Measurements from ENCODE around the gene PLCB4. TPM values are rescaled to one million over a fixed set of nuclear protein-coding genes. Genes with fewer than 3 reads are reported as not detected.
"Not testable (repeated sequence)": the region's sequence is repeated elsewhere in the genome, so short reads cannot be mapped to it uniquely, and the experiment has no call there.

The PLCB4 gene
- total RNA-seq, 2 experiments from 2014 or later = not detected

GRCh38 chr20:9036593-9036992 lies 32.3 kb upstream of the PLCB4 start:
- POLR2A ChIA-PET = no interaction called here
- Mint-ChIP-seq H3K4me3 (no peak overlapping the region), H3K27ac (no peak overlapping the region), H3K9me3 (ENCODE audit: insufficient read depth) (no peaks in the 10 kb centered on the region), H3K27me3 (ENCODE audit: low read depth) (no peaks in the 10 kb centered on the region), H3K36me3 (ENCODE audit: low read depth) (no peaks in the 10 kb centered on the region), H3K4me1 (ENCODE audit: low read depth) (no peaks in the 10 kb centered on the region)
- ATAC-seq = no peak
- CTCF ChIA-PET = no interaction called here
- no peak for DNase-seq

DNA sequence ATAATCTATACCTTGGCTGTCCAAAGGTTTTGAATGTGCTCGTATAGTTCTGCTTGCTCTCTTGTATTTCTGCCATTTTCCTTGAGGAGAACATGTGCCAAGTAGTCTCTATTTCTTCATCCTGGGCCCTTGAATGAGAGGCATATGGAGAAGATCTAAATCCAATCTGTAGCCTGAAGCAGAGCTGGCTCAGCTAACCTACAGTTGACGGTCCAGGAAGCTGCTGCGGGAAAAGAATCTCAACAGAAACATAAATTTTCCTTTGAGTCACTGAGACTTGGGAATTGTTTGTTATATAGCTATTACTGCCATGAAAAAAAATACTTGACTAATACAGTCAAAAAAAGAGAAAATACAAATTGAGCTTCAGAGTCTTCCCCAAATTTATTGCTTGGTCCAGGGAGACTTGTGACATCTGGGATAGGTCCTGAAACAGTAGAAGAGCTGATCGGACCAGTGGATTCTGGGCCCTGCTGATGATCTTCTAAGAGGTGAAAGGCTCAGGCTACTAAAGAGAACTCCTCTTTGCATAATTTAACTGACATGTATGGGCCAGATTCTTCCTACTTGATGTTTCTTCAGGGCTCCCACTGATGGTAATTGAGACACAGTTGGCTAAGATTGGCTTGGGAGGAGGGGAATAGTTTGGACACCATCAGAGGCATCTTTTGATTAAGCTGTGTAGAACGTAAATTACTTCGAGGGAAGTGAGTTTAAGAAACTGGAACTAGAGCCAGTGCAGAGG lies 29.9 kb upstream of the PLCB4 start:
- CTCF ChIA-PET = no interaction called here
- no peaks in the 10 kb centered on the region for H3K9me3 Mint-ChIP-seq (ENCODE audit: insufficient read depth)
- no peaks in the 10 kb centered on the region for H3K4me1 Mint-ChIP-seq (ENCODE audit: low read depth)
- no peaks in the 10 kb centered on the region for H3K27me3 Mint-ChIP-seq (ENCODE audit: low read depth)
- ATAC-seq = no peak
- no peak for DNase-seq
- H3K4me3 Mint-ChIP-seq = no peak overlapping the region
- H3K36me3 Mint-ChIP-seq (ENCODE audit: low read depth) = no peaks in the 10 kb centered on the region
- POLR2A ChIA-PET = no interaction called here
- no peak overlapping the region for H3K27ac Mint-ChIP-seq

- DNase-seq = no peak
Measured at GRCh38 chr20:9040863-9041524, 27.9 kb upstream of the PLCB4 start.

DNA sequence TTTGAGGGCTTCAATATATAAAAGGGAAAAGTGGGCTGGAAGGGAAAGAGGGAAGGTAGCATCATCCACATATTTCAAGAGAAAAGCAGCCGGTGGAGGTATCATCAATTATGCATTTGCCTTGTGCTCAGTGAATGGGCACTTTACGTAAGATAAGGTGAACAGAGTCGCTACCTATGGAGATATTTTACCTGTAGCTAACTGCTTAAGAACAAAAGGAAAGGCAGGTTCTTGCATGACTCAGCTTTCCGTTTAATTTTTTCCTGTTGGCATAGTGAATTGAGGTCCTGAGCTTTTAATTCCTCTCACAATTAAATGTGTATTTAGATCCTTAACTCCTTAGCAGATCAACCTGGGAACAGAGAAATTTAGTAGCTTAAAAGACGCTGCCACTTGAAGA lies 25.5 kb upstream of the PLCB4 start:
- ChIA-PET POLR2A (no interaction called here), CTCF (no interaction called here)
- no peak overlapping the region for H3K27ac Mint-ChIP-seq
- H3K36me3 Mint-ChIP-seq (ENCODE audit: low read depth) = no peaks in the 10 kb centered on the region
- DNase-seq (no peak), ATAC-seq (no peak)
- no peaks in the 10 kb centered on the region for H3K27me3 Mint-ChIP-seq (ENCODE audit: low read depth)
- peaks cover 4% of the 10 kb centered on the region for H3K9me3 Mint-ChIP-seq (ENCODE audit: insufficient read depth)
- H3K4me3 Mint-ChIP-seq = no peak overlapping the region
- H3K4me1 Mint-ChIP-seq (ENCODE audit: low read depth) = no peaks in the 10 kb centered on the region

More at GRCh38 chr20:9040863-9041524, 27.9 kb upstream of the PLCB4 start:
- Mint-ChIP-seq H3K9me3 (ENCODE audit: insufficient read depth) (no peaks in the 10 kb centered on the region), H3K27ac (no peak overlapping the region), H3K27me3 (ENCODE audit: low read depth) (no peaks in the 10 kb centered on the region), H3K4me1 (ENCODE audit: low read depth) (no peaks in the 10 kb centered on the region), H3K36me3 (ENCODE audit: low read depth) (no peaks in the 10 kb centered on the region), H3K4me3 (no peak overlapping the region)
- ChIA-PET CTCF (no interaction called here), POLR2A (no interaction called here)
- ATAC-seq = no peak

DNA sequence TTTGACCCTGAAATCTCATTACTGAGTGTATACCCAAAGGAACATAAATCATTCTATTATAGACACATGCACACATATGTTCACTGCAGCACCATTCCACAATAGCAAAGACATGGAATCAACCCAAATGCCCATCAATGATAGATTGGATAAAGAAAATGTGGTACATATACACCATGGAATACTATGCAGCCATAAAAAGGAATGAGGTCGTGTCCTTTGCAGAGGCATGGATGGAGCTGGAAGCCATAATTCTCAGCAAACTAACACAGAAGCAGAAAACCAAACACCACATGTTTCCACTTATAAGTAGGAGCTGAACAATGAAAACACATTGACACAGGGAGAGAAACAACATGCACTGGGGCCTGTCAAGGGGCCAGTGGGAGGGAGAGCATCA lies 21.0 kb upstream of the PLCB4 start:
- POLR2A ChIA-PET; H3K4me3 Mint-ChIP-seq; H3K36me3 Mint-ChIP-seq (ENCODE audit: low read depth); H3K27me3 Mint-ChIP-seq (ENCODE audit: low read depth); DNase-seq; CTCF ChIA-PET; H3K9me3 Mint-ChIP-seq (ENCODE audit: insufficient read depth); ATAC-seq; H3K27ac Mint-ChIP-seq; H3K4me1 Mint-ChIP-seq (ENCODE audit: low read depth): not testable (repeated sequence)

DNA sequence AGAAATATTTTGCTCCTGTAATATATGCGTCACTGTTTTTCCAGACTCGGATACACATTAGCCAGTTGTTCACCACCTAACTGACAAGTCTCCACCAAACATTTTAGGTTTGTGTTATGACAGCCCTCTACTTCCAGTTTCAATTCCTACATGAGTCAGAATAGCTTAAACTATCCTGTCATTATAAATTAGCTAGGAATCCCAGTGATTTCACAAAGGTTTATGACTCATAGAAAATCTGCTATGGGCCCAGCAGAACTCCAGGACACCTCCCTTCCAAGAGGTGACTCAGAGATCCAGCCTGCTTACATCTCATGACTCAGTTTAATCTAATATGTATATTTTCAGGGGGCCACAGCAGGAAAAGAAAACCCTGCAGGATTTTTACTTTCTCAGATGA lies 17.4 kb upstream of the PLCB4 start:
- ChIA-PET CTCF (no interaction called here), POLR2A (no interaction called here)
- ATAC-seq (no peak), DNase-seq (no peak)
- H3K27me3 Mint-ChIP-seq (ENCODE audit: low read depth) = no peaks in the 10 kb centered on the region
- H3K4me1 Mint-ChIP-seq (ENCODE audit: low read depth) = peaks cover 6% of the 10 kb centered on the region
- no peak overlapping the region for H3K4me3 Mint-ChIP-seq
- no peaks in the 10 kb centered on the region for H3K36me3 Mint-ChIP-seq (ENCODE audit: low read depth)
- peaks cover 4% of the 10 kb centered on the region for H3K9me3 Mint-ChIP-seq (ENCODE audit: insufficient read depth)
- H3K27ac Mint-ChIP-seq = no peak overlapping the region

DNA sequence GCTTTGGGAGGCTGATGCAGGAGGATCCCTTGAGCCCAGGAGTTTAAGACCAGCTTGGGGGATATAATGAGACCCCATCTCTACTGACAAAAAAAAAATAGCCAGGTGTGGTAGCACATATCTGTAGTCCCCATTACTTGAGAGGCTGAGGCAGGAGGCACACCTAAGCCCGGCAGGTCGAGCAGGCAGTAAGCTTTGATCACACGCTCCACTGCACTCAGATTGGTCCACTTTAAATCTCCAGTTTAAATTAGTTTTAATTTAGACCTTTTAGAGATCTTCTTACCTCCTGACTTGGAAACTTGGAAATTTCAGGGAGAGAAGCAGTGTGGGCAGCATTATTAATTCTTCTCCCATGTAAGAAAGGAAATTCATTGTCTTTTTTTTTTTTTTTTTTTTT lies 16.8 kb upstream of the PLCB4 start:
- H3K9me3 Mint-ChIP-seq (ENCODE audit: insufficient read depth) = peaks cover 4% of the 10 kb centered on the region
- no peak for DNase-seq
- POLR2A ChIA-PET = no interaction called here
- CTCF ChIA-PET = no interaction called here
- H3K4me3 Mint-ChIP-seq = no peak overlapping the region
- H3K27me3 Mint-ChIP-seq (ENCODE audit: low read depth) = no peaks in the 10 kb centered on the region
- H3K4me1 Mint-ChIP-seq (ENCODE audit: low read depth) = peaks cover 6% of the 10 kb centered on the region
- H3K36me3 Mint-ChIP-seq (ENCODE audit: low read depth) = no peaks in the 10 kb centered on the region
- H3K27ac Mint-ChIP-seq = no peak overlapping the region
- no peak for ATAC-seq

GRCh38 chr20:9053108-9053507 lies 15.8 kb upstream of the PLCB4 start:
- ATAC-seq = no peak
- Mint-ChIP-seq H3K4me3 (no peak overlapping the region), H3K27me3 (ENCODE audit: low read depth) (no peaks in the 10 kb centered on the region), H3K27ac (no peak overlapping the region), H3K9me3 (ENCODE audit: insufficient read depth) (peaks cover 2% of the 10 kb centered on the region), H3K4me1 (ENCODE audit: low read depth) (peaks cover 6% of the 10 kb centered on the region), H3K36me3 (ENCODE audit: low read depth) (no peaks in the 10 kb centered on the region)
- ChIA-PET POLR2A (no interaction called here), CTCF (no interaction called here)
- no peak for DNase-seq

GRCh38 chr20:9054176-9054575 lies 14.7 kb upstream of the PLCB4 start:
- H3K4me3 Mint-ChIP-seq = no peak overlapping the region
- no peak for ATAC-seq

DNA sequence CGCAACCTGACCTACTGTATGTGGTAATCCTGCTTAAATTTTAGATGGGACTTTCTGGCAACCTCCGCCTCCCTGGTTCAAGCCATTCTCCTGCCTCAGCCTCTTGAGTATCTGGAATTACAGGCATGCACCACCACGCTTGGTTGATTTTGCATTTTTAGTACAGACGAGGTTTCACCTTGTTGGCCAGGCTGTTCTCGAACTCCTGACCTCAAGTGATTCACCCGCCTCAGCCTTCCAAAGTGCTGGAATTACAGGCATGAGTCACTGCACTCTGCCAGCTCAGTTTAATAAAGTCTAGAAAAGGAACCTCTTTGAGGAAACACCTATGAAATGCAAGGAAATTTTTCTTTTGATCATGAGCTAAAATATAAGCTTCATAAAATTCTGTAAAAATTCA lies 9.0 kb upstream of the PLCB4 start:
- ChIA-PET POLR2A (no interaction called here), CTCF (no interaction called here)
- Mint-ChIP-seq H3K4me1 (ENCODE audit: low read depth) (no peaks in the 10 kb centered on the region), H3K27me3 (ENCODE audit: low read depth) (no peaks in the 10 kb centered on the region), H3K27ac (no peak overlapping the region), H3K36me3 (ENCODE audit: low read depth) (no peaks in the 10 kb centered on the region), H3K4me3 (no peak overlapping the region), H3K9me3 (ENCODE audit: insufficient read depth) (no peaks in the 10 kb centered on the region)
- no peak for ATAC-seq
- DNase-seq = no peak

More at GRCh38 chr20:9054176-9054575, 14.7 kb upstream of the PLCB4 start:
- ChIA-PET POLR2A (no interaction called here), CTCF (no interaction called here)
- Mint-ChIP-seq H3K4me1 (ENCODE audit: low read depth) (peaks cover 6% of the 10 kb centered on the region), H3K36me3 (ENCODE audit: low read depth) (no peaks in the 10 kb centered on the region), H3K27ac (no peak overlapping the region), H3K9me3 (ENCODE audit: insufficient read depth) (no peaks in the 10 kb centered on the region), H3K27me3 (ENCODE audit: low read depth) (no peaks in the 10 kb centered on the region)
- no peak for DNase-seq

- Mint-ChIP-seq H3K9me3 (ENCODE audit: insufficient read depth) (no peaks in the 10 kb centered on the region), H3K27me3 (ENCODE audit: low read depth) (no peaks in the 10 kb centered on the region), H3K4me3 (no peak overlapping the region), H3K27ac (no peak overlapping the region), H3K36me3 (ENCODE audit: low read depth) (no peaks in the 10 kb centered on the region), H3K4me1 (ENCODE audit: low read depth) (no peaks in the 10 kb centered on the region)
- DNase-seq = no peak
- ATAC-seq = no peak
- POLR2A ChIA-PET = no interaction called here
- CTCF ChIA-PET = no interaction called here
Measured at GRCh38 chr20:9061434-9061833, 7.5 kb upstream of the PLCB4 start.

DNA sequence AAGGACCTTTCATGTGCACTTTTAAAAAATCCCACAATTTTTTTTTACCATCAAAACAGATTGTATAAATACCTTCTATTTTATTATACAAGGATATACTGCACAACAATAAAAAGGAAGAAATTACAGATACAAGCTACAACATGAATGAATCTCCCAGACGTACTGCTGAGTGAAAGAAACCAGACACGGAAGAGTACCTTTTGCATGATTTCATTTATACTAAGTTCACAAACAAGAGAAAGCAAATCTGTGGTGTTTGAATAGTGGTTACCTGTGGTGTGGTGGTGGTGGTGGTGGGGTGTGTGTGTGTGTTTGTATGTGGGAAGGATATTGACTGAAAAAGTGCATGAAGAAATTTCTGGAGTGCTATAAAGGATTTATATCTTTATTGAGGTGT lies 6.8 kb upstream of the PLCB4 start:
- ATAC-seq (no peak), DNase-seq (no peak)
- Mint-ChIP-seq H3K4me3 (no peak overlapping the region), H3K27me3 (ENCODE audit: low read depth) (peaks cover 4% of the 10 kb centered on the region), H3K36me3 (ENCODE audit: low read depth) (no peaks in the 10 kb centered on the region), H3K9me3 (ENCODE audit: insufficient read depth) (no peaks in the 10 kb centered on the region), H3K4me1 (ENCODE audit: low read depth) (no peaks in the 10 kb centered on the region), H3K27ac (no peak overlapping the region)
- POLR2A ChIA-PET = no interaction called here
- CTCF ChIA-PET = no interaction called here

DNA sequence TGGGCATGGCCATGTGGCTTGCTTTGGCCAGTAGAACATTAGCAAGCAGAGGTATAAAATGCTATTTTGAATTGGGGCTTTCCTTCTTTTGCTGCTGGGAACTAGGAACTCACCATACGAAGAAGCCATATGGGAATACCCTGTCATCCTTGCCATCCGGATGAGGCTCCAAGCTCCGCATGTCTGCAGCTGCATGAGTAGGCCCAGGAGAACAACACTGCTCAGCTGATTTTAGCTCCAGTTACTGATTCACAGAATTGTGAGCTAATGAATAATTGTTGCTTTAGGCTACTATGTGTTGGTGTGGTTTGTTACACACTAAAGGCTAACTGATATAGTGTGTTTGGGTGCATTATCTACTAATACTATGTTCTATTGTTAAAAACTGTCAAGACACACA lies 2.7 kb upstream of the PLCB4 start:
- DNase-seq = no peak
- H3K4me3 Mint-ChIP-seq = no peak overlapping the region
- peaks cover 18% of the 10 kb centered on the region for H3K27me3 Mint-ChIP-seq (ENCODE audit: low read depth)
- CTCF ChIA-PET = no interaction called here
- peaks cover 2% of the 10 kb centered on the region for H3K36me3 Mint-ChIP-seq (ENCODE audit: low read depth)
- no peak overlapping the region for H3K27ac Mint-ChIP-seq
- ATAC-seq = no peak
- H3K4me1 Mint-ChIP-seq (ENCODE audit: low read depth) = peaks cover 2% of the 10 kb centered on the region
- POLR2A ChIA-PET = no interaction called here
- H3K9me3 Mint-ChIP-seq (ENCODE audit: insufficient read depth) = no peaks in the 10 kb centered on the region

Measured in activated CD8-positive, alpha-beta T cell treated with anti-CD3 and anti-CD28 coated beads, Interleukin-2, amount 10 ng/mL, durations not matched to agents 7 days and 5 days (primary cell).